AG10803 (cell line): Measurements from ENCODE around the gene IFNG-AS1.

Experiments used
- DNase-seq: peaks from one replicate; pipeline ENCODE4 v3.0.0; 2010; ENCODE audit warnings: low read depth
- H3K4me3 ChIP-seq: 2 replicates; pipeline ENCODE4 v1.5.1; 2011; ENCODE audit warnings: mild to moderate bottlenecking, low read length, control low read depth
- CTCF ChIP-seq: conservative IDR thresholded peaks from 2 replicates; pipeline ENCODE4 v1.5.1; 2011; ENCODE audit warnings: mild to moderate bottlenecking, low read length, control low read depth, inconsistent platforms

The IFNG-AS1 gene

GRCh38 chr12:67952787-67953186, 36.5 kb upstream of the IFNG-AS1 start:
- H3K4me3 ChIP-seq = no peak overlapping the region
- TF ChIP-seq CTCF = no peak
- no peak for DNase-seq

- TF ChIP-seq CTCF = no peak
- H3K4me3 ChIP-seq = no peak overlapping the region
- DNase-seq = no peak
These were observed 31.9 kb upstream of the IFNG-AS1 start for GRCh38 chr12:67957383-67957782.

GRCh38 chr12:67958187-67958586, 31.1 kb upstream of the IFNG-AS1 start:
- no peak for TF ChIP-seq CTCF
- DNase-seq = no peak
- no peak overlapping the region for H3K4me3 ChIP-seq

- DNase-seq = no peak
- TF ChIP-seq CTCF = no peak
- H3K4me3 ChIP-seq = no peak overlapping the region
These were observed 24.8 kb upstream of the IFNG-AS1 start for GRCh38 chr12:67964456-67964855.

GRCh38 chr12:67966560-67966959, 22.7 kb upstream of the IFNG-AS1 start:
- H3K4me3 ChIP-seq = no peak overlapping the region
- no peak for DNase-seq
- TF ChIP-seq CTCF = no peak

- DNase-seq = no peak
- TF ChIP-seq CTCF = no peak
- H3K4me3 ChIP-seq = no peak overlapping the region
These were observed 20.9 kb upstream of the IFNG-AS1 start for GRCh38 chr12:67968321-67968720.

- no peak for TF ChIP-seq CTCF
- DNase-seq = no peak
- H3K4me3 ChIP-seq = no peak overlapping the region
These were observed 20.5 kb upstream of the IFNG-AS1 start for GRCh38 chr12:67968725-67969124.
